C4-2B (cell line): ENCODE data around the gene DNAAF8.

Source experiments
- H3K27ac ChIP-seq: fragments of 450-650 bp; 2 replicates; pipeline ENCODE4 v1.5.1; 2017
- CTCF ChIP-seq: fragments of 450-650 bp; conservative IDR thresholded peaks from 2 replicates; pipeline ENCODE4 v1.5.1; 2017; ENCODE audit warnings: mild to moderate bottlenecking
- ZFX ChIP-seq: fragments of 450-650 bp; IDR thresholded peaks from 2 replicates; pipeline ENCODE4 v1.6.1; 2017

Gene DNAAF8

GRCh38 chr16:4744555-4745273, 10.4 kb downstream of the DNAAF8 start:
- no peak overlapping the region for H3K27ac ChIP-seq
- TF ChIP-seq CTCF, result no peak
- no peak for TF ChIP-seq ZFX

GRCh38 chr16:4745274-4745569, 10.9 kb downstream of the DNAAF8 start:
- H3K27ac ChIP-seq, result no peak overlapping the region
- TF ChIP-seq ZFX, result no peak
- no peak for TF ChIP-seq CTCF

- no peak for TF ChIP-seq ZFX
- TF ChIP-seq CTCF, result no peak
- no peak overlapping the region for H3K27ac ChIP-seq
Observed at GRCh38 chr16:4746215-4746614, 11.9 kb downstream of the DNAAF8 start.

- H3K27ac ChIP-seq, result no peak overlapping the region
- TF ChIP-seq CTCF (no peak), ZFX (no peak)
Observed at GRCh38 chr16:4746991-4747574, 12.7 kb downstream of the DNAAF8 start.

GRCh38 chr16:4747906-4748681, 13.8 kb downstream of the DNAAF8 start:
- TF ChIP-seq ZFX (no peak), CTCF (no peak)
- no peak overlapping the region for H3K27ac ChIP-seq

- TF ChIP-seq ZFX (no peak), CTCF (no peak)
- H3K27ac ChIP-seq, result no peak overlapping the region
Observed at GRCh38 chr16:4748682-4749411, 14.5 kb downstream of the DNAAF8 start.
